ENCODE data around the gene KDM2A. TPM values are rescaled to one million over a fixed set of nuclear protein-coding genes. Genes with fewer than 3 reads are reported as not detected.

Gene KDM2A
- total RNA-seq, 1 experiment from 2014 or later, result 50.4 TPM

DNA sequence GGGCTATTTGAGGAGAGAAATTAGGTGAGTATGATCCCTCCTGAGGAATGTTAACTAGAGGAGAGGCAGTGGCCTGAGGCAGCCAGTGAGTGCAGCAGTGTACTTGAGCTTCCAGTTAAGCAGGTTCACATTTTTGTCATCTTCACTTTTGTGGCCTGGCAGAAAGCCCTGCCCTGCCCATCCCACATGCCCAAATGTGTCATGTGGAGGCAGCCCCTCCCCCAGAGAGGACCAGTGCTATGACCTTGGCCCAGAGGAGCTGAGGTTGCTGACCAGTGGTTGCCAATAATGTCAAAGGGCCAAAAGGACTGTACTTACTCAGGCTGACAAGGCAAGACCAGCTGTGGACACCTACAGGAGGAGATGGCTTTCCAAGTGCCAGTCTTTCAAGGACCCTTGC lies 129.6 kb downstream of the KDM2A start (continued):
- TF ChIP-seq EZH2phosphoT487 (IDR thresholded peaks at IDR 0.05; ENCODE audit: borderline replicate concordance), result no peak
- TF ChIP-seq RAD21 (IDR thresholded peaks at IDR 0.05; ENCODE audit: low read depth), result 0 out of 2 replicates have a peak, but pooled peaks have one; percentile 8

DNA sequence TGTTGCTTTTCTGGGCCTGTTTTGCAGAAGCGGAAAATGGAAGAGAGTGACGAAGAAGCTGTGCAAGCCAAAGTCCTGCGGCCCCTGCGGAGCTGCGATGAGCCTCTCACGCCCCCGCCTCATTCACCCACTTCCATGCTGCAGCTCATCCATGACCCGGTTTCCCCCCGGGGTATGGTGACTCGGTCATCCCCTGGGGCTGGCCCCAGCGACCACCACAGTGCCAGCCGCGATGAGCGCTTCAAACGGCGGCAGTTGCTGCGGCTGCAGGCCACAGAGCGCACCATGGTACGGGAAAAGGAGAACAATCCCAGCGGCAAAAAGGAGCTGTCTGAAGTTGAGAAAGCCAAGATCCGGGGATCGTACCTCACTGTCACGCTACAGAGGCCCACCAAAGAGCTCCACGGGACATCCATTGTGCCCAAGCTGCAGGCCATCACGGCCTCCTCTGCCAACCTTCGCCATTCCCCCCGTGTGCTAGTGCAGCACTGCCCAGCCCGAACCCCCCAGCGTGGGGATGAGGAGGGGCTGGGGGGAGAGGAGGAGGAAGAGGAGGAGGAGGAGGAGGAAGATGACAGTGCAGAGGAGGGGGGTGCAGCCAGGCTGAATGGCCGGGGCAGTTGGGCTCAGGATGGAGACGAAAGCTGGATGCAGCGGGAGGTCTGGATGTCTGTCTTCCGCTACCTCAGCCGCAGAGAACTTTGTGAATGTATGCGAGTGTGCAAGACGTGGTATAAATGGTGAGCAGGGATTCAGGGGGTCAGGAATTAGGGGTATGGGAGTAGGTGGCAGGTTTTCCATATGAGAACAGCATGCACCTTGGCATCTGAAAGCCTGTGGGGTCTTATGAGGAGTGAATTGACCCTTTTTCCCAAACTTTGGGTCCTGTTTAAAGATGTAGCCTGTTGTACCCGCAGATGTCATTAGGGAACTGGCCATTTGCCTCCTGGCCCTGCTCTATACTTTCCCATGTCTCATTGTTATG lies 131.3 kb downstream of the KDM2A start:
- CTCF ChIA-PET, result no interaction called here
- no peak overlapping the region for H3K4me3 ChIP-seq (replicated peaks in 1 of 2; ENCODE audit: low read depth in 1 of 2, low read length in 2 of 2)
- peaks cover 39% of the 10 kb centered on the region; the same call in 1 of the 2 replicates for H3K79me2 ChIP-seq (ENCODE audit: insufficient read depth, low read length)
- H3K36me3 ChIP-seq (ENCODE audit: control insufficient read depth in 1 of 2, insufficient read depth in 2 of 2, low read length in 2 of 2), result peaks cover 73 to 94% of the 10 kb centered on the region in 2 experiments
- no peaks in the 10 kb centered on the region for H3K27me3 ChIP-seq (ENCODE audit: insufficient read depth, low read length)
- no peak overlapping the region for H2AFZ ChIP-seq (ENCODE audit: low read depth, low read length, poor library complexity, severe bottlenecking)
- H3K27ac ChIP-seq (ENCODE audit: low read depth, low read length), result no peak overlapping the region; the same call in 1 of the 2 replicates
- TF ChIP-seq TCF7L2 (IDR thresholded peaks at IDR 0.05; ENCODE audit: borderline replicate concordance, extremely low read depth, insufficient read depth, insufficient read length), result no peak
- no peak for TF ChIP-seq YY1 (IDR thresholded peaks at IDR 0.05; ENCODE audit: extremely low read depth, insufficient replicate concordance, low read depth, low read length)
- no peak for TF ChIP-seq EGR1 (IDR thresholded peaks at IDR 0.05; ENCODE audit: low read depth)
- no peak for TF ChIP-seq ZFX (IDR thresholded peaks at IDR 0.05)
- TF ChIP-seq, protein P1, sequence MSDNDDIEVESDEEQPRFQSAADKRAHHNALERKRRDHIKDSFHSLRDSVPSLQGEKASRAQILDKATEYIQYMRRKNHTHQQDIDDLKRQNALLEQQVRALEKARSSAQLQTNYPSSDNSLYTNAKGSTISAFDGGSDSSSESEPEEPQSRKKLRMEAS (IDR thresholded peaks at IDR 0.05), result no peak
- H4K20me1 ChIP-seq (ENCODE audit: insufficient read depth), result no peaks in the 10 kb centered on the region
- ATAC-seq, result no peak
- no peak for DNase-seq (ENCODE audit: low read depth, low spot score)
- RAD21 ChIA-PET (ENCODE audit: low non-redundant PET in 1 of 2, low total read pairs in 2 of 2, uncharacterized antibody in 2 of 2, unreplicated experiment in 2 of 2), result no interaction called here
- no peak overlapping the region for H3K9ac ChIP-seq (ENCODE audit: low read length)
- peaks cover 20 to 22% of the 10 kb centered on the region in 2 experiments for H3K4me1 ChIP-seq (ENCODE audit: control insufficient read depth in 1 of 2, insufficient read depth in 2 of 2, low read length in 2 of 2)
- no peak overlapping the region for H3K4me2 ChIP-seq (ENCODE audit: low read length)
- H3K9me3 ChIP-seq (ENCODE audit: control insufficient read depth in 1 of 2, insufficient read depth in 1 of 2, low read depth in 1 of 2, low read length in 2 of 2), result no peaks in the 10 kb centered on the region
- intact Hi-C loops (cut with micrococcal nuclease), result no loop called here
- H3K9me2 ChIP-seq (ENCODE audit: insufficient read depth), result no peaks in the 10 kb centered on the region
- POLR2A ChIA-PET, result no interaction called here
- no TSS peak for BruUV-seq (replicated peaks)

Measured in HCT116 (cell line).